ENCODE results near the gene DNAH11. TPM values are rescaled to one million over a fixed set of nuclear protein-coding genes. Genes with fewer than 3 reads are reported as not detected.

The DNAH11 gene
- total and polyA plus RNA-seq, 2 of the 13 experiments (the other 11 are each of a cell fraction or from before 2014, with no cell fraction given), result not detected

DNA sequence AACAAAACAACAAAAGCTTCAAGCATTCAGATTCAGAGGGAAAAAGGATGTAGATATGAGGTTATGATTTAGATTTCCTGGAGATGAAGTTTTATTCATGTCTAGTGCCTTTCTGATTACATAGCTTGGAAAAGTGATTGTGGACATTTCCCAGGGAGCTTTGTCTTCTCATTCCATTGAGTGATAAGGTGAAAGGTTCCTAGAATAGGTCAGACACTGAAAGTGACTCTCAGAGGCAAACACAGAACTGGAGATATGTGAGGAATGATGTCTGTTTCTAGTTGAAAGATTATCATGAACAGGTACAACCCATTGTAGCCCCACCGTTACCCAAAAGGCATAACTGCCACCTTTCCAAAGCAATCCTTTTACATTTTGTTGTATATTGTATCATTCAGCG lies 223.4 kb downstream of the DNAH11 start:
- no peaks in the 10 kb centered on the region for H3K4me1 ChIP-seq (ENCODE audit: insufficient read depth, low read length)
- H3K9ac ChIP-seq (ENCODE audit: insufficient read depth, low read depth, low read length), result no peak overlapping the region
- no peaks in the 10 kb centered on the region for H4K20me1 ChIP-seq (ENCODE audit: insufficient read depth, low read length)
- BruUV-seq (replicated peaks), result no TSS peak
- ChIA-PET CTCF (ENCODE audit: low intra/inter-chr PET ratio, low total read pairs) (no interaction called here), POLR2A (no interaction called here)
- 32% methylated on average over 2 of the region's 2 CpGs for WGBS (ENCODE audit: low lambda C conversion rate)
- no peaks in the 10 kb centered on the region for H3K36me3 ChIP-seq (replicated peaks in 1 of 2; ENCODE audit: control insufficient read depth in 1 of 2, insufficient read depth in 2 of 2, low read length in 2 of 2)
- FAIRE-seq (no peak), DNase-seq (ENCODE audit: low spot score) (no peak), ATAC-seq (no peak)
- H3K79me2 ChIP-seq (ENCODE audit: insufficient read depth, low read length), result no peaks in the 10 kb centered on the region
- intact Hi-C loops (cut with micrococcal nuclease; ENCODE audit: unreplicated experiment), result loop anchor here (5.0 to 10.0 kb wide), 2 partner anchors 261 to 989 kb away; no protein-coding TSS in a partner anchor
- H3K9me3 ChIP-seq (ENCODE audit: low read length), result no peaks in the 10 kb centered on the region
- in situ Hi-C loops (cut with HindIII; ENCODE audit: extremely low pct_ligation_motif_present, low pct_unique_long_range_greater_than_20kb), result loop anchor here (5.0 to 25.0 kb wide), 3 partner anchors 229 to 991 kb away; partner anchors contain the start of gene DNAH11
- TF ChIP-seq PPARG (CRISPR knock-in tag; conservative IDR thresholded peaks at IDR 0.05) (no peak), CBX1 (IDR thresholded peaks at IDR 0.05; ENCODE audit: low read depth) (no peak)
- TF ChIP-seq, protein P1, sequence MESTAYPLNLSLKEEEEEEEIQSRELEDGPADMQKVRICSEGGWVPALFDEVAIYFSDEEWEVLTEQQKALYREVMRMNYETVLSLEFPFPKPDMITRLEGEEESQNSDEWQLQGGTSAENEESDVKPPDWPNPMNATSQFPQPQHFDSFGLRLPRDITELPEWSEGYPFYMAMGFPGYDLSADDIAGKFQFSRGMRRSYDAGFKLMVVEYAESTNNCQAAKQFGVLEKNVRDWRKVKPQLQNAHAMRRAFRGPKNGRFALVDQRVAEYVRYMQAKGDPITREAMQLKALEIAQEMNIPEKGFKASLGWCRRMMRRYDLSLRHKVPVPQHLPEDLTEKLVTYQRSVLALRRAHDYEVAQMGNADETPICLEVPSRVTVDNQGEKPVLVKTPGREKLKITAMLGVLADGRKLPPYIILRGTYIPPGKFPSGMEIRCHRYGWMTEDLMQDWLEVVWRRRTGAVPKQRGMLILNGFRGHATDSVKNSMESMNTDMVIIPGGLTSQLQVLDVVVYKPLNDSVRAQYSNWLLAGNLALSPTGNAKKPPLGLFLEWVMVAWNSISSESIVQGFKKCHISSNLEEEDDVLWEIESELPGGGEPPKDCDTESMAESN (CRISPR knock-in tag; conservative IDR thresholded peaks at IDR 0.05), result no peak
- TF ChIP-seq, protein P2, sequence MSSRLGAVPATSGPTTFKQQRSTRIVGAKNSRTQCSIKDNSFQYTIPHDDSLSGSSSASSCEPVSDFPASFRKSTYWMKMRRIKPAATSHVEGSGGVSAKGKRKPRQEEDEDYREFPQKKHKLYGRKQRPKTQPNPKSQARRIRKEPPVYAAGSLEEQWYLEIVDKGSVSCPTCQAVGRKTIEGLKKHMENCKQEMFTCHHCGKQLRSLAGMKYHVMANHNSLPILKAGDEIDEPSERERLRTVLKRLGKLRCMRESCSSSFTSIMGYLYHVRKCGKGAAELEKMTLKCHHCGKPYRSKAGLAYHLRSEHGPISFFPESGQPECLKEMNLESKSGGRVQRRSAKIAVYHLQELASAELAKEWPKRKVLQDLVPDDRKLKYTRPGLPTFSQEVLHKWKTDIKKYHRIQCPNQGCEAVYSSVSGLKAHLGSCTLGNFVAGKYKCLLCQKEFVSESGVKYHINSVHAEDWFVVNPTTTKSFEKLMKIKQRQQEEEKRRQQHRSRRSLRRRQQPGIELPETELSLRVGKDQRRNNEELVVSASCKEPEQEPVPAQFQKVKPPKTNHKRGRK (CRISPR knock-in tag; IDR thresholded peaks at IDR 0.05), result no peak
- TF ChIP-seq, protein P3, sequence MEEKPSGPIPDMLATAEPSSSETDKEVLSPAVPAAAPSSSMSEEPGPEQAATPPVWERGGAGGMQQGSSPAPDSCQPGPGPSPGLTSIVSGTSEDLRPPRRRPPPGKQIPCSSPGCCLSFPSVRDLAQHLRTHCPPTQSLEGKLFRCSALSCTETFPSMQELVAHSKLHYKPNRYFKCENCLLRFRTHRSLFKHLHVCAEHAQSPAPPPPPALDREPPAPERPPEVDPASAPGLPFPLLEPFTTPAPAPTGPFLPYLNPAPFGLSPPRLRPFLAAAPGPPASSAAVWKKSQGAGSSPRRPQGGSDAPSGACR (CRISPR knock-in tag; IDR thresholded peaks at IDR 0.05), result no peak
- H3K4me2 ChIP-seq (ENCODE audit: low read depth, low read length), result no peak overlapping the region
- no peak overlapping the region for H3K4me3 ChIP-seq (replicated peaks in 1 of 3; ENCODE audit: insufficient read depth in 1 of 3, low read depth in 2 of 3, low read length in 3 of 3)
- H2AFZ ChIP-seq (ENCODE audit: low read length), result no peak overlapping the region
- no peak overlapping the region for H3K27ac ChIP-seq (ENCODE audit: extremely low read length, insufficient read depth, low read length)
- no peaks in the 10 kb centered on the region for H3K27me3 ChIP-seq (ENCODE audit: control insufficient read depth in 1 of 2, insufficient read depth in 2 of 2, low read length in 2 of 2)

Data from HepG2 (cell line).